Cardiac muscle cell (in vitro differentiated cells and primary cell): ENCODE measurements around the gene LMF2. TPM values are rescaled to one million over a fixed set of nuclear protein-coding genes. Genes with fewer than 3 reads are reported as not detected.

Source experiments
- DNase-seq, 2 donors: peaks; one replicate each; pipeline versions ENCODE4 v3.0.0 to v3.0.0-alpha.2; 2010 to 2017; ENCODE audit warnings: low read depth in 1 of 2, low spot score in 1 of 2
- H3K27ac ChIP-seq: fragments of 200-600 bp; sonication (generic); 2 replicates; pipeline ENCODE4 v1.5.1; 2016
- H3K27me3 ChIP-seq: fragments of 200-600 bp; sonication (generic); 2 replicates; pipeline ENCODE4 v1.6.0; 2016; ENCODE audit warnings: control low read depth
- H3K36me3 ChIP-seq: fragments of 200-600 bp; sonication (generic); 2 replicates; pipeline ENCODE4 v1.5.1; 2016; ENCODE audit warnings: control low read depth
- H3K4me1 ChIP-seq: fragments of 200-600 bp; sonication (generic); 2 replicates; pipeline ENCODE4 v1.8.1; 2017; ENCODE audit warnings: low read depth, mild to moderate bottlenecking, mixed run types
- H3K4me3 ChIP-seq: fragments of 200-600 bp; sonication (generic); 2 replicates; pipeline ENCODE4 v1.5.1; 2016; ENCODE audit warnings: mild to moderate bottlenecking
- H3K9me3 ChIP-seq: fragments of 200-600 bp; sonication (generic); 2 replicates; pipeline ENCODE4 v1.5.1; 2017; ENCODE audit warnings: low read depth, mild to moderate bottlenecking, control low read depth
- polyA plus RNA-seq: library from polyadenylated mRNA; unstranded; fragments of >200 nt; fragmentation: Nextera tagmentation; extraction: Ambion mirVana; gene quantifications from 2 replicates; pipeline ENCODE4 v1.2.1, GENCODE V29; 2016
- total RNA-seq: library from RNA; depleted of rRNA; stranded (reverse); fragments of >200 nt; gene quantifications from 2 replicates; pipeline ENCODE4 v1.2.3, GENCODE V29; 2016
- TF ChIP-seq, protein P1 (sequence below): IDR thresholded peaks from 2 replicates; pipeline ENCODE4 v1.5.1; 2012; ENCODE audit warnings: low read depth, mild to moderate bottlenecking, low read length

The LMF2 gene
- total and polyA plus RNA-seq, 2 experiments from 2014 or later: 82.9 to 91.7 TPM

DNA sequence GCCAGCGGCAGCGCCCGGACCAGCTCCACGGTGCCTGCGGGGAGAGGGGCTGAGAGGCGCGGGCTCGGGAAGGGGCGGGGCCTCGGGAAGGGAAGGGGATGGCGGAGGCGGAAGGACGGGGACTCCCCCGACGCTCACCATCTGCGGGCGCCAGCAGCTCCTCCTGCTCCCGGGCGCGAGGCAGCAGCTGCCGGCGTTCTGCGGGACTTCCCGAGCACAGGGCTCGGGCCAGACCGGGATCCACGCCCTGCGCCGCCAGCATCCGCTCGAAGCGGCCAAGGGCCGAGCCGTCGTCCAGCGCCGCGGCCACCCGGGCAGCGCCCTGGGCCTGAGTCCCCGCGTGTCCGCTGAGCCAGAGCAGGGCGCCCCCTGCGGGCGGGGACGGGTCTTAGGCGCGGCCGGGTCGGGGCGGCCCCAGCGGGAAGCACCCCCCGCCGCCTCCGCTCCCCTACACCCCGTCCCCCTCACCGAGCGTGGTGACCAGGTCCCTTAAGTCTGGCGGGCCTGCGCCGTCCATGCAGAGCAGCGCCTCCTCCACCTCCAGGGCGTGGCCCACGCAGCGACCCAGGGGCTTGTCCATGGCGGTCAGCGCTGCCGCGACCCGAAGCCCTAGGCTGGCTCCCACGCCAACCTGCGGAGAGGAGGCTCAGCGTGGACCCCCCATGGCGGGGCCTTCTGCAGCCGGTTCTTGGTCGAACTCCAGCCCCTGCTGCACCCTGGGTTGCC lies 18.8 kb upstream of the LMF2 start:
- TF ChIP-seq, protein P1, sequence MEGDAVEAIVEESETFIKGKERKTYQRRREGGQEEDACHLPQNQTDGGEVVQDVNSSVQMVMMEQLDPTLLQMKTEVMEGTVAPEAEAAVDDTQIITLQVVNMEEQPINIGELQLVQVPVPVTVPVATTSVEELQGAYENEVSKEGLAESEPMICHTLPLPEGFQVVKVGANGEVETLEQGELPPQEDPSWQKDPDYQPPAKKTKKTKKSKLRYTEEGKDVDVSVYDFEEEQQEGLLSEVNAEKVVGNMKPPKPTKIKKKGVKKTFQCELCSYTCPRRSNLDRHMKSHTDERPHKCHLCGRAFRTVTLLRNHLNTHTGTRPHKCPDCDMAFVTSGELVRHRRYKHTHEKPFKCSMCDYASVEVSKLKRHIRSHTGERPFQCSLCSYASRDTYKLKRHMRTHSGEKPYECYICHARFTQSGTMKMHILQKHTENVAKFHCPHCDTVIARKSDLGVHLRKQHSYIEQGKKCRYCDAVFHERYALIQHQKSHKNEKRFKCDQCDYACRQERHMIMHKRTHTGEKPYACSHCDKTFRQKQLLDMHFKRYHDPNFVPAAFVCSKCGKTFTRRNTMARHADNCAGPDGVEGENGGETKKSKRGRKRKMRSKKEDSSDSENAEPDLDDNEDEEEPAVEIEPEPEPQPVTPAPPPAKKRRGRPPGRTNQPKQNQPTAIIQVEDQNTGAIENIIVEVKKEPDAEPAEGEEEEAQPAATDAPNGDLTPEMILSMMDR: peak; percentile 41
- Histone ChIP-seq H3K4me3 (peak overlapping the region; percentile 63), H3K27me3 (peaks cover 20% of the 10 kb centered on the region), H3K36me3 (peaks cover 9% of the 10 kb centered on the region), H3K27ac (peak overlapping the region; percentile 80), H3K4me1 (peaks cover 10% of the 10 kb centered on the region), H3K9me3 (no peaks in the 10 kb centered on the region)
- peak; percentile 82 to 84 for DNase-seq

DNA sequence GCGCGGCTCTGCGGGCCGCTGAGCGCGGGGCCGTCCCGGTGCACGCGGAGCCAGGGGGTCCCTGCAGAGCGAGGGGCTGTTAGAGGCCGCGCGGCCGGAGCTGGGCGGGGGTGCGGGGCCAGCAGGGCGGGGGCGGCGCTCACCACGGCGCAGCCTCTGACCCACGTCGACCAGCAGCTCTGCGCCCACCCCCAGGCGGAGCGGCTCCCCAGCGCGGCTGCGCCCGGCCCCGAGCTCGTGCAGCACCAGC lies 18.3 kb upstream of the LMF2 start:
- Histone ChIP-seq H3K4me1 (peaks cover 10% of the 10 kb centered on the region), H3K36me3 (peaks cover 9% of the 10 kb centered on the region), H3K27ac (peak overlapping the region; percentile 80), H3K27me3 (peaks cover 15% of the 10 kb centered on the region), H3K4me3 (peak overlapping the region; percentile 63), H3K9me3 (no peaks in the 10 kb centered on the region)
- TF ChIP-seq, protein P1: no peak
- no peak for DNase-seq

DNA sequence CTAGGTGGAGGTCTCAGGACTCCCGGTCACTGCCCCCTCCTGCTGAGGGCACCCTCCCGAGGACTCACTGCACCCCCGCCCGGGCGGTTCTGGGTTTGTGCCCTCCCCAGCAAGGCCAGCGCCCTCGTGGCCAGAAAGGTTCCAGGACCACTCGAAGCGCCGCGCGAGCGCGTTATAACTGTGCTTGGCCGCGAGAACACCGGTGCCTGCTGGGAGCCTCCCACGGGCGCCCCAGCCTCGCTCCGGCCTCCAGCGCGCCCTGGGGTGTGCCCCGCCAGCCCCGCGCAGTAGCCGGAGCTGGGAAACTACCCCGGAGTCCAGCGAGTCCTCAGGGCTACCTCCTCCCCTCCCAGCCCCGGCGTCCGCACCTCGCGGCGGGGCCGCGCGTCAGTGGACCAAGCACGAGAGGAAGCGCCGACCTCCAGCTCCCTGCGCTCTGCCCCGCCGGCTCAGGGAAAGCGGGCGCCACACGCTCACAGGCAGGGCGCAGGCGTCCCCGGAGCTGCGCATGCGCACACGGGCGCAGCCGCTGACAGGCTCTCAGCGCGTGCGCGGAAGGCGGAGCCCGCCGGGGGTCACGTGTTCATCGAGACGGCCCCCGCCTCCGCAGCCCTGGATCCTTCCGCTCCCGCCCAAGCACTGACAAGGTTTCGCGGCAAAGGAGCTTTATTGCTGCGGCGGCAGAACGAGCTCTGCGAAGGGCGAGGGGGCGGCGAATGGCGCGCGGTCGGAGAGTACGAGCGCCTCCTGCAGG lies 17.8 kb upstream of the LMF2 start, which contains the start of gene SCO2:
TSS of gene SCO2 (minus strand) at position 495 of the 754 bp plus-strand sequence. CDS start 1,187 bp downstream, outside the sequence.
- Histone ChIP-seq H3K36me3 (peaks cover 9% of the 10 kb centered on the region), H3K27ac (peak within 1 kb of the TSS; percentile 80), H3K27me3 (peaks cover 10% of the 10 kb centered on the region), H3K4me1 (peaks cover 10% of the 10 kb centered on the region), H3K9me3 (no peaks in the 10 kb centered on the region), H3K4me3 (peak within 1 kb of the TSS; percentile 63)
- TF ChIP-seq, protein P1: peak; percentile 45
- peak; percentile 98 to 99 for DNase-seq

DNA sequence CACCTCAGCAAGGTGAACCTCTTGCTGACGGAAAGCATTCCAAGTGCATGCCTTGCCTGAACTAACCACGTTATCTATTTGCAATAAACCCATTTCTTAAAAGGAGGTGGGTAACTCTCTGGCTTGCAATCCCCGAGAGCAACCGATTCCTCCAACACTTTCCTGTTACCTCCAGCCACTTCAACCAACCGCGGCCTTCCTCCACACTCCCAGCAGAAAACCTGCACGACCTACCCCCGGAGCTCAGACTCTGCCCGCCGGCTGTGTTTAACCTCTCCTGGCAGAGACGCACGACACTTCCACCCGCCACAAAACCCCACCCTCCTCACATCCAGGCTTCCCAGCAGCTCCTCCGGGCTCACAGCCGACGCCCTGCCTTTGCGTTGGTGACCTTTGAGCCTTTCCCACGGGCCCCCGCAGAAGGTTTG lies 17.2 kb upstream of the LMF2 start:
- H3K27ac ChIP-seq: peak overlapping the region; percentile 77

DNA sequence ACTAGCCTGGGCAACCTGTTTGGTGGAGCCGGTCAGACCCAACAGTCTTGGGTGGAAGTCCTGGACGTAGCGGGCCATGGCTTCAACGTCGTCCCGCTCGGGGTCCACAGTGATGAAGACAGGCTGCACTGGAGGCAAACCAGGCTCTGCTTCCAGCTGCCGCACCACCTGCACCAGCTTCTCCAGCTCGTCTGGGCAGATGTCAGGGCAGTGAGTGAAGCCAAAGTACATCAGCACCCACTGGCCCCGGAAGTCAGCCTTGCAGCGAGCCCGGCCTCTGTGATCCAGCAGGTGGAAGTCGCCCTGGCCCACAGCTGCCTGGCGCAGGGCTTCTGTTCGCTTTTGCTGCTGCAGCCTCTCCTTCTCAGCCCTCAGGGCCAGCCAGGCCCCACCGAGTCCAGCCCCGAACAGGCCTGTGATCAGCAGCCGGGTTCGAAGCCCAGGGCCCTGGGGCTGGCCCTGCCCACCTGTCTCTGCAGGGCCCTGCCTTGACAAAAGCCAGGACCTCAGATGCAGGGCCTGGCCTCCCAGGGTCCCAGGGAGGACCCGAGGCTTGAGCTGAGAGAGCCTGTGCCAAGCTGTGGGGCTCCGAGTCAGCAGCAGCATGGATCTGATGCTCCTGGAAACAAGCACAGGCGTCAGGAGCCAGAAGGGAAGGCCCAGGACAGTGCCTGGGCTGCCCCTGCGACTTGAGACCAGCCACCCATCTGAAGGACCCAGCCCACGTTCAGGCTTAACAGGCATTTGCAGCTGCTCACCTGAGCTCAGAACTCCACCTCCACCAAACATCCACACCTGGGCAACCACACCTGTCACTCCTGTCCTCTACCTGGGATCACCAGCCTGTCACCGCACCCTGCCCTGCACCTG lies 16.5 kb upstream of the LMF2 start:
- H3K36me3 ChIP-seq: peaks cover 12% of the 10 kb centered on the region

More for the DNA sequence above, 17.2 kb upstream of the LMF2 start:
- TF ChIP-seq, protein P1: no peak
- no peak for DNase-seq
- Histone ChIP-seq H3K4me1 (peaks cover 10% of the 10 kb centered on the region), H3K27me3 (peaks cover 4% of the 10 kb centered on the region), H3K9me3 (no peaks in the 10 kb centered on the region), H3K4me3 (peak overlapping the region; percentile 63), H3K36me3 (peaks cover 9% of the 10 kb centered on the region)

More for the DNA sequence above, 16.5 kb upstream of the LMF2 start:
- DNase-seq: no peak
- TF ChIP-seq, protein P1: no peak
- H3K27me3 ChIP-seq: no peaks in the 10 kb centered on the region
- H3K4me3 ChIP-seq: peak overlapping the region; percentile 63
- H3K4me1 ChIP-seq: peaks cover 10% of the 10 kb centered on the region
- no peaks in the 10 kb centered on the region for H3K9me3 ChIP-seq
- H3K27ac ChIP-seq: no peak overlapping the region
